CD4-positive, alpha-beta T cell (primary cell): ENCODE measurements around the gene PKDREJ. TPM values are rescaled to one million over a fixed set of nuclear protein-coding genes. Genes with fewer than 3 reads are reported as not detected.

Experiments used
- ATAC-seq: fragments of 200-7000 bp; cut with Tn5 transposase; one replicate; pipeline ENCODE4 v1.10.0; 2022; ENCODE audit warnings: mild to moderate bottlenecking; ENCODE audit not compliant: poor library complexity
- CTCF ChIA-PET: fragments of 350-600 bp; sonication (Branson Sonifier 250); formaldehyde crosslinking; loops from one replicate; lab custom pipeline; 2021; ENCODE audit warnings: antibody characterized with exemption, inconsistent platforms; lab: Charles Lee
- POLR2A ChIA-PET: fragments of 350-600 bp; sonication (Branson Sonifier 250); formaldehyde crosslinking; loops from one replicate; lab custom pipeline; 2021; ENCODE audit warnings: antibody characterized with exemption, inconsistent platforms; lab: Charles Lee
- DNase-seq, 14 experiments: peaks; one replicate each; pipeline ENCODE4 v3.0.0-alpha.2; 2013 to 2020; ENCODE audit warnings: mixed read lengths in 2 of 14
- H3K27ac ChIP-seq, 2 donors: one replicate each; pipeline versions ENCODE4 v1.5.1 to v1.7.0; 2013; ENCODE audit warnings: low read length in 2 of 2, low read depth in 1 of 2, mild to moderate bottlenecking in 1 of 2
- H3K27me3 ChIP-seq, 2 experiments: 1 replicate in 1 of 2; 2 replicates in 1 of 2; pipeline versions ENCODE4 v1.6.1 to v1.7.0; 2013; ENCODE audit warnings: low read length in 2 of 2, control low read depth in 1 of 2, mild to moderate bottlenecking in 1 of 2, moderate library complexity in 1 of 2; ENCODE audit not compliant: insufficient read depth in 2 of 2, control insufficient read depth in 1 of 2
- H3K36me3 ChIP-seq: one replicate; pipeline ENCODE4 v1.6.1; 2013; ENCODE audit warnings: low read length, control low read depth; ENCODE audit not compliant: insufficient read depth
- H3K4me1 ChIP-seq: one replicate; pipeline ENCODE4 v1.6.1; 2013; ENCODE audit warnings: low read length, control low read depth; ENCODE audit not compliant: insufficient read depth
- H3K4me3 ChIP-seq: one replicate; pipeline ENCODE4 v1.5.1; 2013; ENCODE audit warnings: mild to moderate bottlenecking, low read length, moderate library complexity
- H3K9me3 ChIP-seq, 2 experiments: 1 replicate in 1 of 2; 2 replicates in 1 of 2; pipeline versions ENCODE4 v1.6.1 to v1.7.0; 2013; ENCODE audit warnings: low read length in 2 of 2, mild to moderate bottlenecking in 2 of 2, control low read depth in 1 of 2, moderate library complexity in 1 of 2; ENCODE audit not compliant: control insufficient read depth in 1 of 2, insufficient read depth in 1 of 2
- H3K27ac Mint-ChIP-seq: one replicate; pipeline ENCODE4 v1.8.0; 2020; ENCODE audit warnings: mixed read lengths
- H3K27me3 Mint-ChIP-seq: one replicate; pipeline ENCODE4 v1.8.0; 2021; ENCODE audit warnings: mixed read lengths
- H3K36me3 Mint-ChIP-seq: one replicate; pipeline ENCODE4 v1.8.0; 2021; ENCODE audit warnings: low read depth, mixed read lengths
- H3K4me1 Mint-ChIP-seq: one replicate; pipeline ENCODE4 v1.8.0; 2021; ENCODE audit warnings: low read depth, mixed read lengths
- H3K4me3 Mint-ChIP-seq: one replicate; pipeline ENCODE4 v1.8.0; 2020; ENCODE audit warnings: mild to moderate bottlenecking, mixed read lengths
- H3K9me3 Mint-ChIP-seq: one replicate; pipeline ENCODE4 v1.8.0; 2020; ENCODE audit warnings: mixed read lengths
- intact Hi-C, 2 experiments: fragments of 100-400 bp; cut with DNase I in 1 of 2; cut with micrococcal nuclease in 1 of 2; formaldehyde crosslinking; loops; one replicate each; pipeline versions ENCODE4 v1.15.1 to v1.9.0; 2023 to 2025; cut with DNase I, micrococcal nuclease
- total RNA-seq, 174 experiments: library from RNA in 2 of 174; stranded (reverse) in 2 of 174; gene quantifications; one replicate each; pipeline ENCODE4 v1.2.3 and lab custom pipeline; 2021 to 2026
- TF ChIP-seq, protein P1 (sequence below): fragments of 200-600 bp; IDR thresholded peaks from one replicate; pipeline ENCODE4 v1.8.0; 2022; ENCODE audit warnings: antibody characterized with exemption, mild to moderate bottlenecking

PKDREJ gene
- total RNA-seq, 2 experiments from 2014 or later = not detected

DNA sequence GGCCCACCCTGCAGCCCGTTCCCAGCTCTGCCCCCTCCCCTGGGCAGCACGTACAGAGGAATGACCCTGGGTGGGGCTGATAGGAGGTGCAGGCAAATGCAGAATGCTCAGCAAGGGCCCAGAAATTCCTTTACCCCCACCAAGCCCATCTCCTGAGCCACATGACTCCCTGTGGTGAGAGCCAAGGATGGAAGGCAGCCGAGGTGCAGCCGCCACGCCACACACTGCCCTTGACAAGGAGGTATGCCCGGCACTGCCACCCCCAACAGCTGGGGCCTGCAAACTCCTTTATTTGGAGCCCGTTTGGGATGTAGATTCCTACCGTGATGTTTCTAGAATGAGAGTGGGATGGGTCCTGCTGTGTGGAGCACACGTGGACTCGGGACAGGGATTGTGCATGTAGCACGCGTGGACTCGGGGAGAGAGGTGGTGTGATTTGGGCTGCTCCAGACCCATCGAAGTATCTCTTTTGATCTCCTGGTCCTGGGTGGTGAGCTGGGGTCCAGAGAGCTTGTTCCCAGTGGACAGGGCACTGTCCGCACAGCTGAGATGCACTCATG lies 46.5 kb upstream of the PKDREJ start:
- Histone ChIP-seq H3K4me1 (no peaks in the 10 kb centered on the region), H3K4me3 (no peak overlapping the region), H3K27me3 (no peaks in the 10 kb centered on the region), H3K27ac (no peak overlapping the region), H3K36me3 (no peaks in the 10 kb centered on the region), H3K9me3 (no peaks in the 10 kb centered on the region)
- DNase-seq = no peak
- TF ChIP-seq, protein P1, sequence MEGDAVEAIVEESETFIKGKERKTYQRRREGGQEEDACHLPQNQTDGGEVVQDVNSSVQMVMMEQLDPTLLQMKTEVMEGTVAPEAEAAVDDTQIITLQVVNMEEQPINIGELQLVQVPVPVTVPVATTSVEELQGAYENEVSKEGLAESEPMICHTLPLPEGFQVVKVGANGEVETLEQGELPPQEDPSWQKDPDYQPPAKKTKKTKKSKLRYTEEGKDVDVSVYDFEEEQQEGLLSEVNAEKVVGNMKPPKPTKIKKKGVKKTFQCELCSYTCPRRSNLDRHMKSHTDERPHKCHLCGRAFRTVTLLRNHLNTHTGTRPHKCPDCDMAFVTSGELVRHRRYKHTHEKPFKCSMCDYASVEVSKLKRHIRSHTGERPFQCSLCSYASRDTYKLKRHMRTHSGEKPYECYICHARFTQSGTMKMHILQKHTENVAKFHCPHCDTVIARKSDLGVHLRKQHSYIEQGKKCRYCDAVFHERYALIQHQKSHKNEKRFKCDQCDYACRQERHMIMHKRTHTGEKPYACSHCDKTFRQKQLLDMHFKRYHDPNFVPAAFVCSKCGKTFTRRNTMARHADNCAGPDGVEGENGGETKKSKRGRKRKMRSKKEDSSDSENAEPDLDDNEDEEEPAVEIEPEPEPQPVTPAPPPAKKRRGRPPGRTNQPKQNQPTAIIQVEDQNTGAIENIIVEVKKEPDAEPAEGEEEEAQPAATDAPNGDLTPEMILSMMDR = no peak
- Mint-ChIP-seq H3K4me1 (no peaks in the 10 kb centered on the region), H3K27me3 (no peaks in the 10 kb centered on the region), H3K9me3 (no peaks in the 10 kb centered on the region), H3K36me3 (no peaks in the 10 kb centered on the region), H3K27ac (no peak overlapping the region), H3K4me3 (no peak overlapping the region)
- ATAC-seq = no peak
- intact Hi-C loops = loop anchor here (5.0 kb wide), 2 partner anchors 302 to 312 kb away; no protein-coding TSS in a partner anchor
- ChIA-PET CTCF (no interaction called here), POLR2A (no interaction called here)

DNA sequence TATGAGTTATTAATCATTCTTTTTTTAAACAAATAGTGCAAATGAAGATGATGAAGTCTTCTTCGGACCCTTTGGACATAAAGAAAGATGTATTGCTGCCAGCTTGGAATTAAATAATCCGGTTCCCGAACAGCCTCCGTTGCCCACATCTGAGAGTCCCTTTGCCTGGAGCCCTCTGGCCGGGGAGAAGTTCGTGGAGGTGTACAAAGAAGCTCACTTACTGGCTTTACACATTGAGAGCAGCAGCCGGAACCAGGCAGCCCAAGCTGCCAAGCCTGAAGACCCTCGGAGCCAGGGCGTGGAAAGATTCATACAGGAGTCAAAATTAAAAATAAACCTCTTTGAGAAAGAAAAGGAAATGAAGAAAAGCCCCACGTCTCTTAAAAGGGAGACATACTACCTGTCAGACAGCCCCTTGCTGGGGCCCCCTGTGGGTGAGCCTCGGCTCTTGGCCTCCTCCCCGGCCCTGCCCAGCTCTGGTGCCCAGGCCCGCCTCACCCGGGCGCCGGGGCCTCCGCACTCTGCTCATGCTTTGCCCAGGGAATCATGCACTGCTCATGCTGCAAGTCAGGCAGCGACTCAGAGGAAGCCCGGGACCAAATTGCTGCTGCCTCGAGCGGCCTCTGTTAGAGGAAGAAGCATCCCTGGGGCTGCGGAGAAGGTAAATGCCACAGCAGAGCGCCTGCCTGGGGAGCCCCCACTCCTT lies 45.3 kb upstream of the PKDREJ start:
- CTCF ChIA-PET = no interaction called here

DNA sequence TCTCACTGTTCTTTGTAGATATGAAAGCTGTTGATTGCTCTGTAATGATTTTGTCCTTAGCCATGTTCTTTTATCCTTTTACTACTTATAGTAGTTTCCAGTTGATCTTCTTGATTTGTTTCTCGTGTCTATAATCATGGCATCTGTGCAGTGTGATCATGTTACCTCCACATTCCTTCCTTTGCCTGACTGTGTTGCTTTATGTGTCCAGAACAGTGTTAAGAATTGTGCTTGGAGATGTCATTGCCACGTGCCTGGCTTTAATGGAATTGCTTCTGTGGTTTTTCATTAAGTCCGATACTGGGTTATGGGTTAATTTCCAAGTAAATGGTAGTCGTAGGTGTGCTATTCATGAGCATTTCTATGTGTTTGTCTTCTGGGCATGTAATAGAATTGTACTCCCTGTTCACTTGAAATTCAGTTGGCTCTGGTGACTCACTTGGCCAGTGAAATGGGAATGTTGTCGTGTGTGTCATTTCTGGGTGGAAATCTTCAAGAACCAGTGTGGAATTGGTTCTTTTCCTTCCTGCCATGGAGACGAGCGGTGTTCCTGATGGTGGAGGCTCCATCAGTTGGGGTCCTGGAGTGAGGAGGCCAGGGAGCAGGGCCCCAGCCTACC lies 40.3 kb upstream of the PKDREJ start:
- no peak overlapping the region for H3K27ac Mint-ChIP-seq
- no peak overlapping the region for H3K4me3 Mint-ChIP-seq
- H3K36me3 Mint-ChIP-seq = no peaks in the 10 kb centered on the region
- no peaks in the 10 kb centered on the region for H3K9me3 Mint-ChIP-seq
- H3K4me1 Mint-ChIP-seq = no peaks in the 10 kb centered on the region
- TF ChIP-seq, protein P1 = no peak
- peaks cover 4% of the 10 kb centered on the region for H3K27me3 Mint-ChIP-seq
- DNase-seq (no peak), ATAC-seq (no peak)
- Histone ChIP-seq H3K4me3 (no peak overlapping the region), H3K27ac (no peak overlapping the region), H3K4me1 (no peaks in the 10 kb centered on the region), H3K27me3 (no peaks in the 10 kb centered on the region), H3K36me3 (no peaks in the 10 kb centered on the region), H3K9me3 (no peaks in the 10 kb centered on the region)
- POLR2A ChIA-PET = no interaction called here
- intact Hi-C loops = no loop called here
- CTCF ChIA-PET = no interaction called here

More for the DNA sequence above, 45.3 kb upstream of the PKDREJ start:
- H3K4me1 Mint-ChIP-seq = no peaks in the 10 kb centered on the region
- ATAC-seq (no peak), DNase-seq (no peak)
- TF ChIP-seq, protein P1 = no peak
- no peaks in the 10 kb centered on the region for H3K4me1 ChIP-seq
- no peaks in the 10 kb centered on the region for H3K27me3 ChIP-seq
- H3K36me3 ChIP-seq = no peaks in the 10 kb centered on the region
- no peaks in the 10 kb centered on the region for H3K9me3 Mint-ChIP-seq
- H3K27me3 Mint-ChIP-seq = no peaks in the 10 kb centered on the region
- no peaks in the 10 kb centered on the region for H3K36me3 Mint-ChIP-seq
- no peak overlapping the region for H3K4me3 ChIP-seq
- H3K9me3 ChIP-seq = no peaks in the 10 kb centered on the region
- intact Hi-C loops = no loop called here
- POLR2A ChIA-PET = no interaction called here
- no peak overlapping the region for H3K27ac ChIP-seq
- H3K4me3 Mint-ChIP-seq = no peak overlapping the region
- no peak overlapping the region for H3K27ac Mint-ChIP-seq
